IMR-90 (cell line): ENCODE measurements around the gene MALAT1. TPM values are rescaled to one million over a fixed set of nuclear protein-coding genes. Genes with fewer than 3 reads are reported as not detected.

Experiments
- MAFK ChIP-seq: IDR thresholded peaks from 2 replicates; pipeline ENCODE4 v1.6.1; 2012; ENCODE audit warnings: low read depth, low read length, improper control_type of control experiment
- POLR2A ChIP-seq: IDR thresholded peaks from 2 replicates; pipeline ENCODE4 v1.6.1; 2012; ENCODE audit warnings: mild to moderate bottlenecking, low read depth, low read length
- SMC3 ChIP-seq: fragments of 150-350 bp; IDR thresholded peaks from 2 replicates; pipeline ENCODE4 v1.6.1; 2016; ENCODE audit warnings: low read depth, mild to moderate bottlenecking, antibody characterized with exemption, low read length, moderate library complexity
- polyA plus RNA-seq, 3 experiments: library from polyadenylated mRNA; depleted of rRNA; stranded (reverse); fragments of >200 nt; gene quantifications; 2 replicates each; pipeline ENCODE4 v1.2.3, GENCODE V29; 2012; ENCODE audit warnings: low replicate concordance in 1 of 3
- total RNA-seq: library from RNA; depleted of rRNA; stranded (reverse); fragments of >200 nt; gene quantifications from 2 replicates; pipeline ENCODE4 v1.2.3, GENCODE V29; 2012

MALAT1 gene
- total and polyA plus RNA-seq, 2 of the 4 experiments (the other 2 are of a cell fraction), result 636 to 3,569 TPM

DNA sequence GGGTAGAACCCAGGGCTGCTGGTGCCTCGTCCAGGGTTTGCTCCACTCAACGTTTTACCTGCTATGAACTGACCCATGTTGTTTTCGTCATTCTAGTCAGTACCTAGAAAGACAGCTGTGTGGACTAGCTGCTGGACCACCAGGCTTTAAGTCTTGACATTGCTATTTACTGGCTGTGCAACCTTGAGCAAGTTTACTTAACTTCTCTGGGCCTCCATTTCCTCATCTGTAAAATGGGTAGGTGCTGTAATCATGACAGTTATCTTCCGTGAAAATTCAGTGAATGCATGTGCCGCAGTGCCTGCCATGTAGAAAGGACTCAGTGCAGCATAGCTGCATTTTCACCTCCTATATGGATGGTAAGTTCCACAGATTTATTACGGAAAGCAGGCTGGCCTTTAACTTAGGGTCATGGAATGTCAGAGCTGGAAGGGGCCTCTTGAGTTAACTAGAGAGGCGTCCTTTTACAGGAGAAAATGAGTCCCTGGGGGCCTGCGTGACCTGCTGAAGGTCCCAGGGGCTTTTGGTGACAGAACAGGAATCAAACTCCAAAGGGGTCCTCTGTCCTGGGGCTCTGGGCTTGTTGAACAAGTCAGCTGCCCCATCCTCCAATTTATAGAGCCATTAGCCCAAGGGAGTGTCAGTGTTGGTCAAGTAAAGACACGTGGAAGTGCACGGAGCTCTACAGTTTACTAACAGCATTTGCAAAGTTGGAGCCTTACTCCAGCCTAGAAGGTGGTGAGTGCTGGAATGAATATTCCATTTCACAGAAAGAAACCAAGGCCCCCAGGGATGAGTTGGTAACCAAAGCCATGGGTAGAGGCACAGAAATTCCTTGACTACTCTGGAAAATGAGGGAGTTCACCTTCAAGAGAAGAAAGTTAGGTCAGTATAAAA lies 12.0 kb upstream of the MALAT1 start (continued):
- TF ChIP-seq MAFK (no peak), SMC3 (no peak), POLR2A (no peak)
